Stimulated activated CD8-positive, alpha-beta memory T cell treated with anti-CD3 and anti-CD28 coated beads, Interleukin-4, amount 100 ng/mL, for 24 hours (primary cell): Measurements from ENCODE around the gene STK39.

Experiments used
- DNase-seq: peaks from one replicate; pipeline ENCODE4 v3.0.0-alpha.2; 2020; ENCODE audit warnings: low read depth

Gene STK39

GRCh38 chr2:168157070-168157469, 90.3 kb downstream of the STK39 start:
- no peak for DNase-seq

- no peak for DNase-seq
These were observed 90.7 kb downstream of the STK39 start for GRCh38 chr2:168156661-168157060.

- no peak for DNase-seq
These were observed 91.7 kb downstream of the STK39 start for GRCh38 chr2:168155680-168156079.

- DNase-seq, result no peak
These were observed 92.3 kb downstream of the STK39 start for GRCh38 chr2:168155046-168155445.

GRCh38 chr2:168152902-168153530, 94.4 kb downstream of the STK39 start:
- DNase-seq, result no peak

- no peak for DNase-seq
These were observed 97.4 kb downstream of the STK39 start for GRCh38 chr2:168149986-168150385.

- no peak for DNase-seq
These were observed 98.0 kb downstream of the STK39 start for GRCh38 chr2:168149150-168149974.

- DNase-seq, result no peak
These were observed 99.3 kb downstream of the STK39 start for GRCh38 chr2:168147830-168148794.

GRCh38 chr2:168146892-168147810, 100.2 kb downstream of the STK39 start:
- DNase-seq, result no peak

GRCh38 chr2:168145426-168146310, 101.7 kb downstream of the STK39 start:
- no peak for DNase-seq

- DNase-seq, result no peak
These were observed 102.4 kb downstream of the STK39 start for GRCh38 chr2:168145011-168145410.

GRCh38 chr2:168143813-168144212, 103.6 kb downstream of the STK39 start:
- DNase-seq, result no peak

- no peak for DNase-seq
These were observed 106.5 kb downstream of the STK39 start for GRCh38 chr2:168140892-168141291.

GRCh38 chr2:168139852-168140251, 107.5 kb downstream of the STK39 start:
- no peak for DNase-seq

GRCh38 chr2:168138901-168139300, 108.5 kb downstream of the STK39 start:
- no peak for DNase-seq

GRCh38 chr2:168138374-168138773, 109.0 kb downstream of the STK39 start:
- DNase-seq, result no peak

GRCh38 chr2:168137510-168138180, 109.8 kb downstream of the STK39 start:
- no peak for DNase-seq

- DNase-seq, result no peak
These were observed 110.9 kb downstream of the STK39 start for GRCh38 chr2:168136392-168136977.

GRCh38 chr2:168135630-168136029, 111.8 kb downstream of the STK39 start:
- no peak for DNase-seq
